ENCODE data around the gene FCGR3A.
"Not testable (repeated sequence)": the region's sequence is repeated elsewhere in the genome, so short reads cannot be mapped to it uniquely, and the experiment has no call there.

DNA sequence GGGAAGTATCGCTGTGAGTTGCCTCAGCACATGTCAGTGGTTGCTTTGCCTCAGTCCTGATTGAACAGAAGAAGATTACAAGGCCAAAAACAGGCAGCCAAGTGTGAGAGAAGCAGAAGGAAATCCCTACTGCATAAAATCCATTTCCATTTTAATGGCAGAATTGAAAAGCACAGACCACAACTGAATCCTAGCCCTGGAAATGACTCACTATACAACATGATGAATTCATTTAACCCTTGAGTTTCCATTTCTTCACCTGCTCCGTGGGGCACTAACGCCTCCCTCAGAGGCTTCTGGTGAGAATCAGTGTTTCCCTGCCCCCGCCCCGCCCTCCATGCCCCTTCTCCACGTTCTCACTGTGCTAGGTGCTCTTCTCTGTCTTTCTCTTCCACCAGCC is 40.3 kb upstream of the FCGR3A start:
- TF ChIP-seq, protein P1, sequence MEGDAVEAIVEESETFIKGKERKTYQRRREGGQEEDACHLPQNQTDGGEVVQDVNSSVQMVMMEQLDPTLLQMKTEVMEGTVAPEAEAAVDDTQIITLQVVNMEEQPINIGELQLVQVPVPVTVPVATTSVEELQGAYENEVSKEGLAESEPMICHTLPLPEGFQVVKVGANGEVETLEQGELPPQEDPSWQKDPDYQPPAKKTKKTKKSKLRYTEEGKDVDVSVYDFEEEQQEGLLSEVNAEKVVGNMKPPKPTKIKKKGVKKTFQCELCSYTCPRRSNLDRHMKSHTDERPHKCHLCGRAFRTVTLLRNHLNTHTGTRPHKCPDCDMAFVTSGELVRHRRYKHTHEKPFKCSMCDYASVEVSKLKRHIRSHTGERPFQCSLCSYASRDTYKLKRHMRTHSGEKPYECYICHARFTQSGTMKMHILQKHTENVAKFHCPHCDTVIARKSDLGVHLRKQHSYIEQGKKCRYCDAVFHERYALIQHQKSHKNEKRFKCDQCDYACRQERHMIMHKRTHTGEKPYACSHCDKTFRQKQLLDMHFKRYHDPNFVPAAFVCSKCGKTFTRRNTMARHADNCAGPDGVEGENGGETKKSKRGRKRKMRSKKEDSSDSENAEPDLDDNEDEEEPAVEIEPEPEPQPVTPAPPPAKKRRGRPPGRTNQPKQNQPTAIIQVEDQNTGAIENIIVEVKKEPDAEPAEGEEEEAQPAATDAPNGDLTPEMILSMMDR (IDR thresholded peaks at IDR 0.05): not testable (repeated sequence)
- not testable (repeated sequence) for TF ChIP-seq POLR2A, EP300 (IDR thresholded peaks at IDR 0.05)

Data from upper lobe of left lung (tissue), 4 donors.